A204.1 (cell line): ENCODE measurements around the gene DUSP8.
"Not testable (repeated sequence)": the region's sequence is repeated elsewhere in the genome, so short reads cannot be mapped to it uniquely, and the experiment has no call there.

Experiments
- FAIRE-seq: peaks from 2 replicates; lab custom pipeline; 2012; peaks lifted over from hg19 to GRCh38; lab: Jason Lieb, UNC

DUSP8 gene, protein sequence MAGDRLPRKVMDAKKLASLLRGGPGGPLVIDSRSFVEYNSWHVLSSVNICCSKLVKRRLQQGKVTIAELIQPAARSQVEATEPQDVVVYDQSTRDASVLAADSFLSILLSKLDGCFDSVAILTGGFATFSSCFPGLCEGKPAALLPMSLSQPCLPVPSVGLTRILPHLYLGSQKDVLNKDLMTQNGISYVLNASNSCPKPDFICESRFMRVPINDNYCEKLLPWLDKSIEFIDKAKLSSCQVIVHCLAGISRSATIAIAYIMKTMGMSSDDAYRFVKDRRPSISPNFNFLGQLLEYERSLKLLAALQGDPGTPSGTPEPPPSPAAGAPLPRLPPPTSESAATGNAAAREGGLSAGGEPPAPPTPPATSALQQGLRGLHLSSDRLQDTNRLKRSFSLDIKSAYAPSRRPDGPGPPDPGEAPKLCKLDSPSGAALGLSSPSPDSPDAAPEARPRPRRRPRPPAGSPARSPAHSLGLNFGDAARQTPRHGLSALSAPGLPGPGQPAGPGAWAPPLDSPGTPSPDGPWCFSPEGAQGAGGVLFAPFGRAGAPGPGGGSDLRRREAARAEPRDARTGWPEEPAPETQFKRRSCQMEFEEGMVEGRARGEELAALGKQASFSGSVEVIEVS

GRCh38 chr11:1572197-1573076, at the start of gene DUSP8:
DUSP8 (minus strand) TSS chr11:1572271; CDS start chr11:1565826, 6,445 bp downstream.
- FAIRE-seq, result no peak

- FAIRE-seq, result no peak
Observed at GRCh38 chr11:1619449-1619848, 47.4 kb upstream of the DUSP8 start.

DNA sequence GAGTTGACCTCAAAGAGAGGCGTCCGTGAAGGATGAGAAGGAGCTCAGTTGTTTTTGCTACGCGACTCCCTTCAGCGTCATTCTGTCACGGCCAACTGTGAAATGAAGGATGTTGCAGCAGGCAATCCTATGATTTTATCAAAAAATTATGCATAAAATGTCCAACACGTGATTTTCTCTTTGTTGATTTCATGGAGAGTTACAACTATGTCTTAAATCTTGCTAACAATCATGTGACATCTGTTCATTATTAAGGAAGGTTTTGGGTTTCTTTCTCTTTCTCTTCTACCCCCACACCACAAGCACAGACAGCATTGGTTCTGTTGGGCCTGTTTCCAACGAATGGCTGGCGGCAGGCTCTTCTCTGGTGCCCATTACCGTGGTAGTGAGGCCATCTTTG, 46.2 kb upstream of the DUSP8 start:
- no peak for FAIRE-seq

GRCh38 chr11:1608363-1608762, 36.3 kb upstream of the DUSP8 start, which contains the start of gene KRTAP5-3:
KRTAP5-3 (minus strand) TSS chr11:1608463; CDS start chr11:1608385, 78 bp downstream.
- FAIRE-seq, result no peak

DNA sequence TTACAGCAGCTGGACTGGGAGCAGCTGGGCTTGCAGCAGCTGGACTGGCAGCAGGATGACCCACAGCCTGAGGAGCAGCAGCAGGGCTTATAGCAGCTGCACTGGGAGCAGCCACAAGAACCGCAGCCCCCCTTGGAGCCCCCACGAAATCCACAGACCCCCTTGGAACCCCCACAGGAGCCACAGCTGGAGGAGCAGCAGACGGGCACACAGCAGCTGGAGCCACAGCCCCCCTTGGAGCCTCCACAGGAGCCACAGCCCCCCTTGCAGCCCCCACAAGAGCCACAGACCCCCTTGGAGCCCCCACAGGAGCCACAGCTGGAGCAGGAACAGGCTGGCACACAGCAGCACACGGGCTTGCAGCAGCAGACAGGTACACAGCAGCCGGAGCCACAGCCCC, 35.8 kb upstream of the DUSP8 start:
- FAIRE-seq, result not testable (repeated sequence)

- not testable (repeated sequence) for FAIRE-seq
Observed at GRCh38 chr11:1607156-1607845, 35.2 kb upstream of the DUSP8 start.

- not testable (repeated sequence) for FAIRE-seq
Observed at GRCh38 chr11:1605923-1606322, 33.9 kb upstream of the DUSP8 start.

DNA sequence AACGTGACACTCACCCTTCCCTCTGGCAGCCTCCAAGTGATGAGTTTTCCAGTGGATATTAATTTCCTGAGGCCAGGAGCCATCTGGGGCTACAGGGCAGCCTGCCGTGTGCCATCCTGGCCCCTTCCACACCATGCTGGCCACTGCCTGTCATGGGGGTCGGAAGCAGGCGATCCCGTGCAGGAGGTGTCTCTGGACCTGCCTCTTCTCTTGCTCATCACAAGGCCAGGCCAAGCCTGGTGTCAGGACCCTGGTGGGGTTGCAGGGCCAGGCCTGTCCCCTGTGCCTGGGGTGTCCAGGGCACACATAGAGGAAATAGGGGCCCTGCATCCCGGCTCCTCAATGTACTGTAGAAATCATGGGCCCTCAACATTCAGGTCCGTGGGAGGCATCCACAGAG, 32.6 kb upstream of the DUSP8 start:
- no peak for FAIRE-seq

- no peak for FAIRE-seq
Observed at GRCh38 chr11:1604181-1604580, 32.1 kb upstream of the DUSP8 start.

- FAIRE-seq, result no peak
Observed at GRCh38 chr11:1603629-1604028, 31.6 kb upstream of the DUSP8 start.

DNA sequence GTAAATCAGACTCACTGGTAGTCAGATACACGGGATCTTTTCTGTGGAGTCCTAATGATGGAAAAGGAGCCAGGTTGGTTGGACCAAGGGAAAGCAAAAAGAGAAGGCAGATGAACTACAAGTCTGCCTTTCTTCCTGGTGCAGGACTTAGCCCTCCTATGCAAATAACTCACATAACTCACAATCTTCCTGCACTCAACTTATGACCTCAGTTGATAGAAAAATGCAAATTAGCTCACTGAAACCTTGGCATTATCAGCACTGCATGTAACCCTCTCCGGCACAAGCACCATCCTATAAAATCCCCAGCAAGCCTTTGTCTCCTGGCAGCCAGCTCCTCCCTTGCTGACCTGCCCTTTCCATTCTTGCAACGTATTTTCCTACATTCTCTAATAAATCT, 29.6 kb upstream of the DUSP8 start:
- FAIRE-seq, result not testable (repeated sequence)

DNA sequence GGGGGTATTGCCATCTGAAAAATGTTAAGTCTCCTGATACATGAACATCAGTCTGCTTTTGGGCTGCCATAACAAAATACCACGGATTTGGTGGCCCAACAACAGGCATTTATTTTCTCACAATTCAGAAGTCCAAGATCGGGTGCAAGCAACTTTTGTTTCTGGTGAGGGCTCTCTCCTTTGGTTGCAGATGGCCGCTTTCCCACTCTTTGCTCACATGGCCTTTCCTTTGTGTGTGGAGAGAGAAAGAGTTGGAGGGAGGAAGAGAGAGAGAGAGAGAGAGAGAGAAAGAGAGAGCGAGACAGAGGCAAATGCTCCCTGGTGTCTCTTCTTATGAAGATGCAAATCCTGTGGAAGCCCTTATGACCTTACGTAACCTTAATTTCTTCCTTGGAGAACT, 28.6 kb upstream of the DUSP8 start:
- FAIRE-seq, result no peak

GRCh38 chr11:1598816-1599215, 26.7 kb upstream of the DUSP8 start:
- FAIRE-seq, result no peak

DNA sequence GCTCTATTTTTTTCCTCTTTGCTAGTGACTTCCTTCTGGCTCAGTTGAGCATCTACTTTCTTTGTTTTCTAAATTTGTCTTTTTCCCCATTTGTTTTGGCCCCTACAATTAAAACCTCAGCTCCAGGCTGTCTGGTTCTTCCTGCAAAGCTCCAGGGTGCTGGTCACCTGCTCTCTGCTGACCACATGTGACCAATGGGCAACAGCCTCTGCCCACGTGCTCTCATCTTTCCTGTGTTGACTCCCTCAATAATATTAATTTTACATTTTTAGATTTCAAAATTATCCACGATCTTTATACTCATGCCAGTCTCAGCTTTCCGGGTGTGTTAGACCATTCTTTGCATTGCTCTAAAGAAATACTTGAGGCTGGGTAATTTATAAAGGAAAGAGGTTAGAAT, 26.3 kb upstream of the DUSP8 start:
- FAIRE-seq, result not testable (repeated sequence)

DNA sequence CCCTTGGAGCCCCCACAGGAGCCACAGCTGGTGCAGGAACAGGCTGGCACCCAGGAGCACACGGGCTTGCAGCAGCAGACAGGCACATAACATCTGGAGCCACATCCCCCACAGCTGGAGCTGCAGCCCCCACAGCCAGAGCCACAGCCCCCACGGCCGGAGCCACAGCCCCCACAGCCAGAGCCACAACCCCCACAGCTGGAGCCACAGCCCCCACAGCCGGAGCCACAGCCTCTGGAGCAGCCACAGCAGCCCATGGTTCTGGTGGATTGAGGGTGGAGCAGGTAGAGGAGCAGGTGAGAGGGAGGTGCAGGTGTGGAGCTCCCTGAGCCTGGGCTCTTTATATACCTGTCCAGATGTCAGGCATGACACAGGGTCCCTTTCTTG, 25.9 kb upstream of the DUSP8 start, which contains the start of gene KRTAP5-2:
TSS of gene KRTAP5-2 (minus strand) at position 301 of the 387 bp plus-strand sequence. CDS start at position 257, 44 bp downstream.
- no peak for FAIRE-seq

GRCh38 chr11:1597331-1597993, 25.4 kb upstream of the DUSP8 start:
- FAIRE-seq, result no peak

- not testable (repeated sequence) for FAIRE-seq
Observed at GRCh38 chr11:1596576-1597121, 24.6 kb upstream of the DUSP8 start.

DNA sequence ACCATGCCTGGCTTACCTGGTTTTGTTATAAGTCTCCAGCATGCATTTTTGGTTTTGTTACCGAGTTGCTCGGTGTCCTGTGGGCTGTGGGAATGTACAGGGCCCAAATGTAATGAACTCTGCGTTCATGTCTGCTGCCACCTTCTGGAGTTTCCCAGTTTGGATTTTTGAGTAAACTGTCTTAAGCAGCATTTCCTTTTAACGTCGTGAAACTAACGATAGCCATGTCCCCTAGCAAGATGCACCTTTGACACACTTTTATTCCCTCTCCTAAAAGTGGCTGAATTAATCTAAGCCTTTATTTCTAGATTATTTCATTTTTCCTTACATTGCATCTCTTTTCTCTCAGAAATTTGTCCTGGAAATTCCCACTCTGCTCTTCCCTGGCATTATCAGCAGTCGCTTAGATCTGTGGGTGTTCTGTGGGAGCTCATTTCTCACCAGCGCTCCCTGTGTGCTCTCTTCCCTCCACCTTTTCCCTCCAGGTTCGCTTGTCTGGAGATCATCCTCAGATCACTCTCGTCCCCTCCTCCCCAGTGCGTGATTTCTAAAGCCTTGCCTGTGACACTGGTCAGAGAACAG, 24.0 kb upstream of the DUSP8 start:
- peak; percentile 46 for FAIRE-seq

DNA sequence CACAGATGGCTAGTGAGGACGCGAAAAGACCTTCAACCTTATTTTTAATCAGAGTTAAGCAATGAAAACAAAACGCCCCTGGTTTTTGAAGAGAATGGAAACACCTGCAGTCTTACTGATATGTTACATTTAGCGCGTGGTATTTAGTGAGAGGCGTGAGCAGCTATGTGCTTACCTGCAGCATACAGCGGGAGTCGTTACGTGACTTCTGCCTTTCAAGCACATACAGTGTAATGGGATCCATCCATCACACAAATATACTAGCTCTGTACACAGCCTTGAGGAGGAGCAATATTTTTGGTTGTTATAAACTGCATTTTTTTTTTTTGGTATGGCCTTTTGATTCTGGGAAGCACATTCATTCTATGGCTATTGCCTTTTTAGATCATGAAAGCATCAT, 20.6 kb upstream of the DUSP8 start:
- no peak for FAIRE-seq

DNA sequence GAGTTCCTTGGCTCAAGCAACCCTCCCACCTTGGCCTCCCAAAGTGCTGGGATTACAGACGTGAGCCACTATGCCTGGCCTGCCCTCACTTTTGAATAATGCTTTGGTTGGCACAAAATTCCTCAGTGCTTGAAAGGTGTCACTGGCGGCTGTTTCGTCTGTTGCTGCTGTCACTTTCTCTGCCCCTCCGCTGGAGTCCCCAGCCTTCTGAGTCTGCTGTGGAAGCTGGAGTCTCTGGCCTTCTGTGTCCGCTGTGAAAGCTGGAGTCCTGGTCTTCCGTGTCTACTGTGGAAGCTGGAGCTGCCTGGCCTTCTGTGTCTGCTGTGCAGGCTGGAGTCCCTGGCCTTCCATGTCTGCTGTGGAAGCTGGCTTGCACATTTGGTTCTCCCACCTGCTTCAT, 17.9 kb upstream of the DUSP8 start:
- FAIRE-seq, result no peak
